NCI-H2171 (cell line): ENCODE results near the gene AASDHPPT.

Experiments
- DNase-seq: peaks from one replicate; lab custom pipeline; 2025; lab: John Stamatoyannopoulos, UW

Gene AASDHPPT

DNA sequence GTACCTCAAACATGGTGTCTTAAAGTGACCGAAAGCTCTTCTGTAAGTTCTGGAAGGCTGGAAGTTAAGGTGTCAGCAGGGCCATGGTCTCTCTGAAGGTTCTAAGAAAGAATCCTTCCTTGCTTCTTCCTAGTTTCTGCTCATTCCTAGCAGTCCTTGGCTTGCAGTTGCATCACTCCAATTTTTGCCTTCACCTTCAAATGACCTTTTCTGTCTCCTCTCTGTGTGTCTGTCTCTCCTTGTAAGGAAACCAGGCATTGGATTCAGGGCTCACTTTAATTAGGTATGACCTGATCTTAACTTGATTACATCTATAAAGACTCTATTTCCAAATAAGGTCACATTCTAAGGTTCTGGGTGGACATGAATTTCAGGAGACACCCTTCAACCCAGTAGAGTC, 8.7 kb downstream of the AASDHPPT start:
- no peak for DNase-seq

GRCh38 chr11:106086850-106087249, 9.4 kb downstream of the AASDHPPT start:
- DNase-seq, result no peak

DNA sequence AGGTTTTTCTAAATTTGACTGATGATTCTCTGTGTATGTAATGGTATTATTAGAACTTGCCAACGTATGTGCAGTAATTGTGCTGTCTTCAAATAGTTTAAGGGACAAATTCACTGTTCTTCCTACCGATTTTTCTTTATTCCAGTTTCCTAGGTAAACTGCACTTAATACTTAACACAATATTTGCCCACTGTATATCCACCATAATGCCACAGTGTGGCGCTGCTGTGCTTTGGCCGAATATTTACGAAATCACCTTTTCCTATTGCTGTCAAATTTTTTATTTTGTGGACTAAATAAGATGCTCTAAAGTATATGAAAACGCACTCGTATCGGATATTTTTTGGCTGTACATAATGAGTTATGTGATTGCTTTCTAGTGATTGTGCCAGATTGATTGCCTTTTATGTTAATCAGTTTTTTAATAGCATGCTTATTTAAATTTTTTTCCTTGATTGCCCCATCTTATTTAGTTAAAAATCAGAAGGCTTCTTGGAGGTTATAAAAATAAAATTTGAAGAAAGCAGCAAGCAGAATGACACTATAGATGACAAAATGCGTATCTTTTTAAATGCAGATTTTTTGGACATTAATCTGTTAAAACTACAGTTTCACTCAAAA, 10.5 kb downstream of the AASDHPPT start:
- DNase-seq, result no peak

DNA sequence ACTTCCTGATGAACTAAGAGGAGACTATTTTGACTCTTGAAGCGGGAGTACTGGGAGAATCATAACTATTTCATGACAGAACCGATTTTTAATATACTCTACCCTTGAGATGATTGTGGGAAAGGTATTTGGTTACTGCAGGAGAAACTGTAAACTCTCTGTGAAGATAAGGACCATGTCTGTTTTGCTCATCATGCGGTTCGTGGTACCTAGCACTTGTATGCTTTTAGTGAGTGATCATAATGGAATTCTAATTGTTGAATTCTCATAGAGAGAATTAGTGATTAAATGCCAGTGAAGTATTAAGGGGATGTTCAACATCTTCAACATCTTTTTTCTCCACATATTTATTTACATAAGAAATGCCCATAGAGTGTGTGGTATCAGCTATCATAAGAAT, 11.4 kb downstream of the AASDHPPT start:
- no peak for DNase-seq

DNA sequence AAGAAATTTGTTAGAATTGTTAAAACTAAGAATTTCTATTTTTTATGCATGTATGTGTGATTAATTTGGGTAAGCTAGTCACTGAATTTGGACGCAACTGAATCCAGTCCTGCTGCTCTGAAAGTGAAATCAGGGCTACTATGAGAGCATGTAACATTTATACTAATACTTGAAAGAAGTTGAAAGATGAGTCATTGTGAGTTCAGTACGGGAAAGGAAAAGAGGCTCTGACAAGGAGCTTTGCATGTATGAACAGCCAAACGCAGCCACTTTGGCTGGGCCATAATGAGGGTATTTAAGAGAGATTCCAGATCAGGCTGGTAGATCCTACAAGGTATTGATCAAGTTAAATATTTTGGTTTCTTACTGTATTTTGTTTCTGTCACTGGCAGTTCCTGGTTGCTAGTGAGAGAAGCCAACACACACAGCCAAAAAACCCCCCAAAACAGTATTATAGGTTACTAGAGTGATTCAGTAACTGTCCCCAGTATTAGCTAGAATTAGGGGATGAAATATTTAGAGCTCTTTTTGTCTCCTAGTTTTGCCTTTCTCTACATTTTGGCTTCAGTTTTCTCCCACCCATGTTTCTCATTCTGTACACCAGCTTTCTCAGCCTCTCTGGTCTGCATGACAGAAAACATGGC, 14.1 kb downstream of the AASDHPPT start:
- DNase-seq, result no peak

DNA sequence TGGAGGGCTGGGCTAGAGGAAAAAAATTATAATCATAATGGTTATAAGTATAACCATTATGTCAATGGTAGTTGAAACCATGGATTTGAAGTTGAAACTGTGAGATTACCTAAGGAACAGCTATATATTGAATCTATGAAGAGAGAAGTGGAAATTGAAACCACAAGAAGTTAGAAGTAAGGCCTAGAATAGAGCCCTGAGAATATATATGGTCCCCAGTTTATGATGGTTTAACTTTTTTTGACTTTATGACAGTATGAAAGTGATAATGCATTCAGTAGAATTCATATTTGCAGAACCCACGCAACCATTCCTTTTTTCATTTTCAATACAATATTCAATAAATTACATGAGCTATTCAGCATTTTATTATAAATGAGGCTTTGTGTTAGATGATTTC, 15.0 kb downstream of the AASDHPPT start:
- DNase-seq, result no peak

GRCh38 chr11:106098893-106099553, 21.6 kb downstream of the AASDHPPT start:
- DNase-seq, result no peak

GRCh38 chr11:106101370-106101769, 23.9 kb downstream of the AASDHPPT start:
- DNase-seq, result no peak

DNA sequence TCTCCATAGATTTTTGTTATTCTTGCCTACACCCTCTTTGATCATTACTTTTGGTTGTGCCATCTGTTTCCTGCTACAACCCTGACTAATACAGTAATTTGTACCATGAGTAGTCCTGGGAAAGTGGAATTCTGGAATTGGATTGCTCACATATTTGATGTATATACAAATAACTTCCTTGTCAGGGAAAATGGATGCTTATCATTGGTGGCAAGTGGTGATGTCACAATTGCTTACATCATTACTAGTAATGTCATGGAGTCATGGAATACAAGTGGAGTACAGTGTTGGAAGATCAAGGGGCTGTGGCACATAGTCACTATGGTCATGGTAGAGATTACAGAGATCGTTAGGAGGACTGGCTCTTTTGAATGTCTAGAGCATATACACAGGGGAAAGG, 24.4 kb downstream of the AASDHPPT start:
- no peak for DNase-seq

- DNase-seq, result no peak
Measured at GRCh38 chr11:106105986-106106385, 28.5 kb downstream of the AASDHPPT start.

DNA sequence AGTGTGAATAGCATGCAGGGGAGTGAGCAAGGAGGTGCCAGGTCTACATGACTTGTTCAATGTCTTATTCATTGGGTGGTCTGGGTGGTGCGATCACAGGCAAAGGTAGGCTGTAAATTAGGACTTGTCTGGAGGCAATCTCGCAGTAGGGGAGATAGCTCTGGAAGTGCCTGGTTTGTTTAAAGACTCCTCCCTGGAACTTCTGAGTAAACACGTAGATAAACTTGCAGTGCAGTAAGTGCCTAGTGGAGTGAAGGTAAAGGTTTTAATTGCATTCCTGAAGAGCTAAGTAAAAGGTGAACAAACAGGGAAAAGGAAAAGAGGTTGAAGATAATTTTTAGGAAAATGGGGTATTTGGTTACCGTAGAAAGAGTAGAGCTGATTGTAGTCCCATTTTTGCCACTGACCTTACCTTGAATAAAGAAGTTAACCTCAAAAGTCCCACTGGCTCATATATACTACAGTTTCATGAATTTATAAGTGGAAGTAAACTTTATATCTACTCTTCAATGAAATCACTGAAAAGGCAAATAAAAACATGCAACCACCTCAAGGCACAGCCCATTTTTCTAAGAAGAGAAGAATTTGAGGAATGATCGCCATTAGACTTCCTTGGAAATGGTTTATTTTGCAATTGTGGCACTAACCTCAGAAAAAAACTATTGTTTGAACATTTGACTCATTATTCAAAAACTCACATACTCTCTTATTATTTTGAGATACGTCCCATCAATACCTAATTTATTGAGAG, 44.3 kb downstream of the AASDHPPT start:
- no peak for DNase-seq

GRCh38 chr11:106127604-106128003, 50.1 kb downstream of the AASDHPPT start:
- no peak for DNase-seq

GRCh38 chr11:106128740-106129139, 51.3 kb downstream of the AASDHPPT start:
- DNase-seq, result no peak

GRCh38 chr11:106131998-106132397, 54.5 kb downstream of the AASDHPPT start:
- DNase-seq, result no peak

DNA sequence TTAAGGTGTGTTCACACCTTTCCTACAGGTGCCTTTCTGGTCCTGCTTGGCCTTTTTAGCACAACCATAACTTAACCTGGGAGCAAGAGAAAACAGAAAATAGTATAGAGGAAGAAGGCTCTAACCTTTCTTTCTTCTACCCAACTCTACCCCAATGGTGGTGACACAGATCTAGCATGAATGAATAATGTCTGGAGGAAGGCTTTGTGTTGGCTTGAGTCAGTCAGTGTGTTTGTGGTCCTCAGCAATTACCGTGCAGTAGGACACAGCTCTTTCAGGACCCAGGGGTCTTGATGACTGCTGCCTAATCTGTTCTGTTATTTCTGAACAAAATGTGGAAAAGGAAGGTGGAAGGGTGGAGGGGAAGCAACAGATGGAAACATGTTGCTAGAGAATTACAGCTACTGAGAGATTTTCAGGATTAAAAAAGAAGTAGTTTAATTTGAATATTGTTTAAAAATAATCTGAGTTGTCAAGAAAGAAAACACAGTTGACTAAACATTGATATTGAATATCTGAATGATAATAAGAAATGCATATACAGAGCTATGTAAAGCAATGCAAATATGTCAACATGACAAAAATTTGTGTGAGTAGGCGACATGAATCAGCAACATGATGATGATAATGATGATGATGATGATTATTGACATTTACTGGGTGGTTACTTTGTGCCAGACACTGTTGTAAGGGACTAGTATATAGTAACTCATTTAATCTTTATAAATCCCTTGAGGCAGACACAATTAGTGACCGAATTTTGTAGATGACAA, 55.3 kb downstream of the AASDHPPT start:
- DNase-seq, result no peak

DNA sequence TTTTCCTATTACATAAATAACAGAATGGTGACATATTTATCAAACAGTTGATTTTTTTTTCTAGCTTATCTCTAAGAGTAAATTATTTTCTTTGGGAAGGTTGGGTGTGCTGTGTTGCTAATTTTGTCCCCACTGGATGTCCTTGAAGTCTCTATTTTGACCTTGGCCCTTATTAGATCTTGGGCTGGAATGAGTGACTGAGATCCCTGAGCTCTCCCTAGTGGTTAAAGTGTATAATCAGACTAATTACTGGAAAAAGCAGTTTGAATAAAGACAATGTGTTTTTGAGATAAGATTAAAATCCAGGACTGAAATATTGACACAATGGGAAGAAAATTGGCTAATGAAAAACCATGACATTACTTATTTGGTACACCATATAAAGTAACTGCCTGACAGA, 56.1 kb downstream of the AASDHPPT start:
- no peak for DNase-seq

DNA sequence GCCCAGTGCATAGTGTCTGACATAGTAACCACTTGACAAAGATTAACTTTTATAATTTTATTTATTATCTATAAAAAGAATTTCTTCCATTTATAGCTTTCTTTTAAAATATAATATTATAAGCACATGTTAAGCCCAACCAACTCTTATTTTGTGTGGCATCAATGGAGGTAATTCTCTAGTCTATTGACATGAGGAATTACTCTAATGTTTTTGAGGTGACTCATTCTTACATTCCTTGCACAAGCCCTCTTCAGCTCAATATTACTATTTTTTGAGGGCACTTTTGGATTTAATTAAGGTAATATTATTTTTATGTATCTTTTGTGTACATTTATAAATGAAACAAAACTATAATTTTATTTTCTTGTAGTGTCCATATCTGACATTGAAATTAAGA, 59.6 kb downstream of the AASDHPPT start:
- no peak for DNase-seq

GRCh38 chr11:106137758-106138157, 60.3 kb downstream of the AASDHPPT start:
- DNase-seq, result no peak
